Neural cell (in vitro differentiated cells): ENCODE data around the gene NT5DC4. TPM values are rescaled to one million over a fixed set of nuclear protein-coding genes. Genes with fewer than 3 reads are reported as not detected.

Source experiments
- H2AFZ ChIP-seq: fragments of 200-600, 300-800 bp; sonication (generic), shearing (Covaris generic); 2 replicates; pipeline ENCODE4 v1.6.0; 2014; ENCODE audit warnings: low read depth, mild to moderate bottlenecking, antibody characterized with exemption, low read length, moderate library complexity
- H3F3A ChIP-seq: fragments of 200-600 bp; shearing (Covaris generic); 2 replicates; pipeline ENCODE4 v1.6.1; 2016; ENCODE audit warnings: mild to moderate bottlenecking, moderate library complexity, mixed read lengths, antibody characterized with exemption, low read length; ENCODE audit not compliant: insufficient read depth, poor library complexity, severe bottlenecking
- H3K27ac ChIP-seq: fragments of 200-600, 300-800 bp; sonication (generic), shearing (Covaris generic); 2 replicates; pipeline ENCODE4 v1.5.1; 2014; ENCODE audit warnings: mild to moderate bottlenecking, low read length, moderate library complexity
- H3K27me3 ChIP-seq: fragments of 300-800, 200-600 bp; sonication (generic), shearing (Covaris generic); 2 replicates; pipeline ENCODE4 v1.6.0; 2014; ENCODE audit warnings: mild to moderate bottlenecking, low read depth, low read length, moderate library complexity; ENCODE audit not compliant: insufficient read depth
- H3K36me3 ChIP-seq: fragments of 300-800, 200-600 bp; sonication (generic), shearing (Covaris generic); 2 replicates; pipeline ENCODE4 v1.5.1; 2014; ENCODE audit warnings: mild to moderate bottlenecking, antibody characterized with exemption, low read length, moderate library complexity; ENCODE audit not compliant: insufficient read depth
- H3K4me2 ChIP-seq: fragments of 300-800, 200-600 bp; sonication (generic), shearing (Covaris generic); 2 replicates; pipeline ENCODE4 v1.6.0; 2014; ENCODE audit warnings: mild to moderate bottlenecking, low read length
- H3K4me3 ChIP-seq: fragments of 300-800, 200-600 bp; sonication (generic), shearing (Covaris generic); 2 replicates; pipeline ENCODE4 v1.5.1; 2014; ENCODE audit warnings: mild to moderate bottlenecking, low read length, moderate library complexity
- H3K79me2 ChIP-seq: fragments of 200-600 bp; shearing (Covaris generic); replicated peaks from 2 replicates; pipeline ENCODE4 v1.6.0; 2014; ENCODE audit warnings: mild to moderate bottlenecking, low read length, moderate library complexity; ENCODE audit not compliant: insufficient read depth
- H3K9ac ChIP-seq: fragments of 300-800, 200-600 bp; sonication (generic), shearing (Covaris generic); 2 replicates; pipeline ENCODE4 v1.6.1; 2016; ENCODE audit warnings: mild to moderate bottlenecking, low read length, mixed read lengths
- H3K9me2 ChIP-seq: fragments of 200-600 bp; shearing (Covaris generic); 2 replicates; pipeline ENCODE4 v1.6.1; 2016; ENCODE audit warnings: mild to moderate bottlenecking, low read length, mixed read lengths; ENCODE audit not compliant: insufficient read depth
- H3K9me3 ChIP-seq: fragments of 200-600, 300-800 bp; sonication (generic), shearing (Covaris generic); 2 replicates; pipeline ENCODE4 v1.6.1; 2016; ENCODE audit warnings: mild to moderate bottlenecking, mixed run types, low read length, moderate library complexity, mixed read lengths
- H4K20me1 ChIP-seq: fragments of 200-600 bp; shearing (Covaris generic); 2 replicates; pipeline ENCODE4 v1.6.1; 2016; ENCODE audit warnings: mild to moderate bottlenecking, mixed run types; ENCODE audit not compliant: insufficient read depth
- CTCF ChIP-seq: fragments of 450-650 bp; IDR thresholded peaks from 2 replicates; pipeline ENCODE4 v1.5.1; 2014; ENCODE audit warnings: antibody characterized with exemption, mild to moderate bottlenecking, moderate library complexity; ENCODE audit not compliant: poor library complexity, severe bottlenecking
- EP300 ChIP-seq: fragments of 450-650 bp; conservative IDR thresholded peaks from 2 replicates; pipeline ENCODE4 v1.6.1; 2014; ENCODE audit warnings: antibody characterized with exemption, mild to moderate bottlenecking, moderate library complexity; ENCODE audit not compliant: poor library complexity, severe bottlenecking
- EZH2 ChIP-seq: fragments of 200-600, 300-800 bp; shearing (Covaris generic), sonication (generic); IDR thresholded peaks from 2 replicates; pipeline ENCODE4 v1.6.1; 2014; ENCODE audit warnings: antibody characterized with exemption, low read length, borderline replicate concordance, mild to moderate bottlenecking; ENCODE audit not compliant: insufficient read depth, poor library complexity, severe bottlenecking
- MXI1 ChIP-seq: fragments of 450-650 bp; conservative IDR thresholded peaks from 2 replicates; pipeline ENCODE4 v1.6.1; 2014; ENCODE audit warnings: antibody characterized with exemption, mild to moderate bottlenecking; ENCODE audit not compliant: poor library complexity, severe bottlenecking
- POLR2AphosphoS5 ChIP-seq: IDR thresholded peaks from 2 replicates; pipeline ENCODE4 v1.6.1; 2012
- RAD21 ChIP-seq: fragments of 450-650 bp; conservative IDR thresholded peaks from 2 replicates; pipeline ENCODE4 v1.6.1; 2014; ENCODE audit warnings: antibody characterized with exemption, mild to moderate bottlenecking, moderate library complexity
- REST ChIP-seq: IDR thresholded peaks from 2 replicates; pipeline ENCODE4 v1.6.1; 2012; ENCODE audit warnings: borderline replicate concordance
- SMC3 ChIP-seq: fragments of 450-650 bp; conservative IDR thresholded peaks from 2 replicates; pipeline ENCODE4 v1.6.1; 2014; ENCODE audit warnings: antibody characterized with exemption, mild to moderate bottlenecking, moderate library complexity; ENCODE audit not compliant: poor library complexity
- TAF1 ChIP-seq: IDR thresholded peaks from 2 replicates; pipeline ENCODE4 v1.6.1; 2012; ENCODE audit warnings: low read depth
- polyA plus RNA-seq: library from polyadenylated mRNA; depleted of rRNA; stranded (reverse); fragments of >200 nt; gene quantifications from 2 replicates; pipeline ENCODE4 v1.2.3, GENCODE V29; 2014

Gene NT5DC4
- polyA plus RNA-seq, 1 donor from 2014 or later, result not detected

- Histone ChIP-seq H3K4me2 (no peak overlapping the region), H3F3A (no peaks in the 10 kb centered on the region), H4K20me1 (no peaks in the 10 kb centered on the region), H3K27me3 (no peaks in the 10 kb centered on the region), H3K79me2 (no peaks in the 10 kb centered on the region), H3K9me2 (no peaks in the 10 kb centered on the region), H3K27ac (no peak overlapping the region), H2AFZ (no peak overlapping the region), H3K9me3 (no peaks in the 10 kb centered on the region), H3K4me3 (no peak overlapping the region), H3K9ac (no peak overlapping the region), H3K36me3 (no peaks in the 10 kb centered on the region)
- TF ChIP-seq MXI1, result no peak
- TF ChIP-seq RAD21, result no peak
- no peak for TF ChIP-seq SMC3
- TF ChIP-seq EP300, result no peak
- TF ChIP-seq EZH2, result no peak
- no peak for TF ChIP-seq TAF1
- TF ChIP-seq POLR2AphosphoS5, result no peak
- no peak for TF ChIP-seq CTCF
- TF ChIP-seq REST, result no peak
These were observed 35.4 kb upstream of the NT5DC4 start for GRCh38 chr2:112685271-112685884.

GRCh38 chr2:112686348-112687217, 34.2 kb upstream of the NT5DC4 start:
- Histone ChIP-seq H2AFZ (no peak overlapping the region), H3K79me2 (no peaks in the 10 kb centered on the region), H3K9me3 (no peaks in the 10 kb centered on the region), H3K27me3 (no peaks in the 10 kb centered on the region), H3F3A (no peaks in the 10 kb centered on the region), H3K9me2 (no peaks in the 10 kb centered on the region), H3K4me2 (no peak overlapping the region), H3K9ac (no peak overlapping the region), H3K27ac (no peak overlapping the region), H3K36me3 (no peaks in the 10 kb centered on the region), H3K4me3 (no peak overlapping the region), H4K20me1 (no peaks in the 10 kb centered on the region)
- TF ChIP-seq RAD21 (no peak), CTCF (no peak), REST (no peak), EP300 (no peak), POLR2AphosphoS5 (no peak), TAF1 (no peak), SMC3 (no peak), MXI1 (no peak), EZH2 (no peak)
